WTC11 (cell line): ENCODE results near the gene HIPK2. TPM values are rescaled to one million over a fixed set of nuclear protein-coding genes. Genes with fewer than 3 reads are reported as not detected.

ENCODE experiments used
- ATAC-seq: fragments of 200-7000 bp; cut with Tn5 transposase; 2 replicates; pipeline ENCODE4 v1.10.0; 2021; ENCODE audit warnings: mild to moderate bottlenecking, moderate library complexity
- CTCF ChIA-PET: fragments of 300-600 bp; sonication (Branson Sonifier 250); formaldehyde crosslinking; loops from one replicate; lab custom pipeline; 2021; ENCODE audit warnings: antibody characterized with exemption; lab: Charles Lee
- POLR2A ChIA-PET: fragments of 350-600 bp; sonication (Branson Sonifier 250); formaldehyde crosslinking; loops from one replicate; lab custom pipeline; 2021; ENCODE audit warnings: antibody characterized with exemption; lab: Charles Lee
- DNase-seq: peaks from one replicate; pipeline ENCODE4 v3.0.0; 2021; ENCODE audit warnings: low spot score
- H3K27ac Mint-ChIP-seq: 2 replicates; pipeline ENCODE4 v1.8.0; 2021; ENCODE audit warnings: mixed read lengths
- H3K27me3 Mint-ChIP-seq: 2 replicates; pipeline ENCODE4 v1.8.0; 2021; ENCODE audit warnings: low read depth, mild to moderate bottlenecking, moderate library complexity, mixed read lengths
- H3K36me3 Mint-ChIP-seq: 2 replicates; pipeline ENCODE4 v1.8.0; 2021; ENCODE audit warnings: mixed read lengths
- H3K4me1 Mint-ChIP-seq: 2 replicates; pipeline ENCODE4 v1.8.0; 2022; ENCODE audit warnings: mixed read lengths
- H3K4me3 Mint-ChIP-seq: 2 replicates; pipeline ENCODE4 v1.8.0; 2021; ENCODE audit warnings: mild to moderate bottlenecking, moderate library complexity, mixed read lengths
- H3K9me3 Mint-ChIP-seq: 2 replicates; pipeline ENCODE4 v1.8.0; 2021; ENCODE audit warnings: mixed read lengths
- ATF1 ChIP-seq: sonication (generic); formaldehyde crosslinking; IDR thresholded peaks from 2 replicates; pipeline ENCODE4 v1.8.1; 2023; ENCODE audit warnings: mild to moderate bottlenecking, moderate library complexity, missing genetic modification reagents
- ATF2 ChIP-seq: sonication (generic); formaldehyde crosslinking; IDR thresholded peaks from 2 replicates; pipeline ENCODE4 v1.8.1; 2022; ENCODE audit warnings: low read depth, missing genetic modification reagents, borderline replicate concordance
- FOXK1 ChIP-seq: sonication (generic); formaldehyde crosslinking; IDR thresholded peaks from 2 replicates; pipeline ENCODE4 v1.8.0; 2022; ENCODE audit warnings: mild to moderate bottlenecking, moderate library complexity, missing genetic modification reagents
- GRHL2 ChIP-seq: fragments of 250-450 bp; sonication (Bioruptor Pico); IDR thresholded peaks from 2 replicates; pipeline ENCODE4 v1.8.0; 2022; ENCODE audit warnings: mild to moderate bottlenecking, moderate library complexity; ENCODE audit not compliant: insufficient replicate concordance, severe bottlenecking
- NR1H2 ChIP-seq: sonication (generic); formaldehyde crosslinking; IDR thresholded peaks from 2 replicates; pipeline ENCODE4 v1.9.0; 2021; ENCODE audit warnings: mild to moderate bottlenecking, moderate library complexity, missing genetic modification reagents
- OVOL2 ChIP-seq: fragments of 250-450 bp; sonication (Bioruptor Pico); IDR thresholded peaks from 2 replicates; pipeline ENCODE4 v1.9.0; 2021; ENCODE audit warnings: mild to moderate bottlenecking, borderline replicate concordance
- PRDM15 ChIP-seq: sonication (generic); formaldehyde crosslinking; IDR thresholded peaks from 2 replicates; pipeline ENCODE4 v1.8.0; 2022; ENCODE audit warnings: missing genetic modification reagents
- RELA ChIP-seq: sonication (generic); formaldehyde crosslinking; IDR thresholded peaks from 2 replicates; pipeline ENCODE4 v1.8.1; 2022; ENCODE audit warnings: missing genetic modification reagents, mild to moderate bottlenecking, borderline replicate concordance
- TP53 ChIP-seq: sonication (generic); formaldehyde crosslinking; IDR thresholded peaks from 2 replicates; pipeline ENCODE4 v1.8.1; 2023; ENCODE audit warnings: mild to moderate bottlenecking, missing genetic modification reagents
- total RNA-seq: library from RNA; stranded (reverse); gene quantifications from 3 replicates; pipeline ENCODE4 v1.2.3, GENCODE V29; 2021
- TF ChIP-seq, protein P1 (sequence below): sonication (generic); formaldehyde crosslinking; IDR thresholded peaks from 2 replicates; pipeline ENCODE4 v1.8.0; 2022; ENCODE audit warnings: mild to moderate bottlenecking, missing genetic modification reagents

HIPK2 gene
- total RNA-seq, 1 experiment from 2014 or later, result 25.3 TPM

GRCh38 chr7:139585042-139585441 lies 192.8 kb downstream of the HIPK2 start:
- POLR2A ChIA-PET, result no interaction called here
- Mint-ChIP-seq H3K4me3 (no peak overlapping the region), H3K9me3 (no peaks in the 10 kb centered on the region), H3K36me3 (no peaks in the 10 kb centered on the region), H3K27me3 (no peaks in the 10 kb centered on the region), H3K4me1 (peaks cover 3% of the 10 kb centered on the region; the same call in 1 of the 2 replicates), H3K27ac (no peak overlapping the region)
- ATAC-seq (no peak), DNase-seq (no peak)
- CTCF ChIA-PET, result interaction anchor here (0.7 to 1.9 kb wide), 8 partner anchors 17 to 166 kb away, joined by 3 to 9 read pairs (median 3); no protein-coding TSS in a partner anchor
- no peak for TF ChIP-seq ATF2 (CRISPR knock-in tag)

DNA sequence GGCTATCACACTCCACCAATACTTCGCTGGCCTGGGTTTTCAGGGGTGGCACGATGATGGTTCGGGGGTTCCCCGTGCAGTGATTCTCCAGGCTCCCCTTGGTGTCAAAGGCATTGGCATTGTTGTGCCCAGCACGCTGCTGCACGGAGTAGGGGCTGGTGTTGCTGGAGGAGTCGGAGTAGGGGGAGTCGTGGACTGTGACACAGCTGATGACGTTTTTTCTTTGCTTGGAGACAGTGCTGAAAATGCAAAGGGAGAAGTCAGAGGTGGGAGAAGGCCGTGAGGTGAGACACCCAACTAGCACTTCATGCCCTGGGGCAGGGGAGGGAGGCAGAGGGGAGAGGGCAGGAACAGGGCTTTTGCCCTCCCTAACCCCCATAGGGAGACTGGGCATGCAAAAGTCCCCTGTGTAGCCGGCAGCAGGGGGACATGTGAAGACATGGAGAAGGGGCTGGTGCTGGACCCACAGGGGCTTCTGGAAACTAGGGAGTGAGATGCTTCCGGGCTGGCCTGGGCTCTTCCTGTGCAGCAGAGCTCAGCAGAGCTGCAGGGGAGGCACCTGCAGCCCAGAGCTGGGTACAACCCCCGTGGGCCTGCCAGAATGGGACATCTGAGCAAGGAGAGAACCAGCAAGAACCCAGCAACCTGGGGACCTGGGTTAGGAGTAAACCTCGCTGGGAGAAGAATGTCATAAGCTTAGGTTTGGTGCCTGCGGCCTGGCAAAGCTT lies 193.8 kb downstream of the HIPK2 start:
- no peak for DNase-seq
- TF ChIP-seq OVOL2 (CRISPR knock-in tag) (no peak), PRDM15 (peak; percentile 29; the same call in 1 of the 2 replicates)
- TF ChIP-seq, all 79 proteins: peak for 1
- ATAC-seq, result no peak; the same call in 1 of the 2 replicates
- Mint-ChIP-seq H3K27me3 (no peaks in the 10 kb centered on the region), H3K27ac (no peak overlapping the region), H3K4me3 (no peak overlapping the region), H3K4me1 (peaks cover 3% of the 10 kb centered on the region; the same call in 1 of the 2 replicates), H3K9me3 (no peaks in the 10 kb centered on the region), H3K36me3 (no peaks in the 10 kb centered on the region)
- CTCF ChIA-PET, result interaction anchor here (1.0 to 1.9 kb wide), 7 partner anchors 18 to 422 kb away, joined by 3 to 9 read pairs (median 3); no protein-coding TSS in a partner anchor
- POLR2A ChIA-PET, result no interaction called here

DNA sequence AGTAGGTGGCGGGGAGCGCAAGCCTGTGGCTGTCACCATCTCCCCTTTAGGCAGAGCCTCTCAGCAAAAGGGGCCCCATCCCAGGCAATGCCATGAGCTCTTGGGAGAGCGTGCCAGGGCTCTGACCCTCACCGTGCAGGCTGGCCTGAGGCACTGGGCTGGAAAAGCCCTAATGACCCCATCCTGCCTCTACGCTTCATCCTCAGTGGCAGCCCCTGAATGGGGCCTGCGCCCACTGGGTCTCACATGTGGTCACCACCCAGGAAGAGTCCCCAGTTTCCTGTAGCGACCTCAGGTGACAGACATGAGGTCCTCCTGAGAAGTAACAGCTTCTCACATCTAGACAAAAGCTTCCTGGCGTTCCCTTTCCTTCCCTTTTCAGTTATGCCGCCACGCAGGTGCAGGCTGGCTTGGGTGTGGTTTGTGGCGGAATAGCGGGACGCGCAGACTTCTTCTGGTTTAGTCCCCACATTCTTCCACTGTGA lies 195.1 kb downstream of the HIPK2 start:
- ATAC-seq (no peak), DNase-seq (no peak)
- H3K27me3 Mint-ChIP-seq, result no peaks in the 10 kb centered on the region
- no peak for TF ChIP-seq ATF1
- TF ChIP-seq TP53, result no peak
- no peak for TF ChIP-seq GRHL2 (CRISPR knock-in tag)
- TF ChIP-seq, protein P1, sequence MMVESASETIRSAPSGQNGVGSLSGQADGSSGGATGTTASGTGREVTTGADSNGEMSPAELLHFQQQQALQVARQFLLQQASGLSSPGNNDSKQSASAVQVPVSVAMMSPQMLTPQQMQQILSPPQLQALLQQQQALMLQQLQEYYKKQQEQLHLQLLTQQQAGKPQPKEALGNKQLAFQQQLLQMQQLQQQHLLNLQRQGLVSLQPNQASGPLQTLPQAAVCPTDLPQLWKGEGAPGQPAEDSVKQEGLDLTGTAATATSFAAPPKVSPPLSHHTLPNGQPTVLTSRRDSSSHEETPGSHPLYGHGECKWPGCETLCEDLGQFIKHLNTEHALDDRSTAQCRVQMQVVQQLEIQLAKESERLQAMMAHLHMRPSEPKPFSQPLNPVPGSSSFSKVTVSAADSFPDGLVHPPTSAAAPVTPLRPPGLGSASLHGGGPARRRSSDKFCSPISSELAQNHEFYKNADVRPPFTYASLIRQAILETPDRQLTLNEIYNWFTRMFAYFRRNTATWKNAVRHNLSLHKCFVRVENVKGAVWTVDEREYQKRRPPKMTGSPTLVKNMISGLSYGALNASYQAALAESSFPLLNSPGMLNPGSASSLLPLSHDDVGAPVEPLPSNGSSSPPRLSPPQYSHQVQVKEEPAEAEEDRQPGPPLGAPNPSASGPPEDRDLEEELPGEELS (CRISPR knock-in tag), result no peak
- TF ChIP-seq FOXK1 (CRISPR knock-in tag), result no peak
- TF ChIP-seq NR1H2 (CRISPR knock-in tag), result no peak
- no peak for TF ChIP-seq RELA (CRISPR knock-in tag)
- H3K9me3 Mint-ChIP-seq, result no peaks in the 10 kb centered on the region
- ChIA-PET CTCF (interaction anchor here (0.6 to 1.9 kb wide), 5 partner anchors 11 to 1058 kb away, joined by 3 to 4 read pairs (median 3); partner anchors contain the start of gene DENND2A), POLR2A (interaction anchor here (0.6 kb wide), 1 partner anchor 783 kb away, joined by 6 read pairs; no protein-coding TSS in a partner anchor)
- no peaks in the 10 kb centered on the region for H3K4me1 Mint-ChIP-seq
- no peak overlapping the region for H3K4me3 Mint-ChIP-seq
- no peak overlapping the region for H3K27ac Mint-ChIP-seq
- H3K36me3 Mint-ChIP-seq, result no peaks in the 10 kb centered on the region
